GM21723 (cell line): Measurements from ENCODE around the gene ANKRD60.

Experiments
- ATAC-seq: cut with Tn5 transposase; IDR thresholded peaks from one replicate; pipeline ENCODE4 v1.9.1; 2021; ENCODE audit warnings: mild to moderate bottlenecking, moderate library complexity; ENCODE audit not compliant: unreplicated experiment

The ANKRD60 gene

GRCh38 chr20:58224974-58225373 is 3.5 kb downstream of the ANKRD60 start:
- ATAC-seq, result no peak

GRCh38 chr20:58224097-58224496 is 4.4 kb downstream of the ANKRD60 start:
- ATAC-seq, result no peak

GRCh38 chr20:58223358-58223941 is 5.0 kb downstream of the ANKRD60 start:
- no peak for ATAC-seq

- ATAC-seq, result no peak
Observed at GRCh38 chr20:58222446-58222845, 6.0 kb downstream of the ANKRD60 start.

GRCh38 chr20:58219342-58219700 is 9.1 kb downstream of the ANKRD60 start:
- ATAC-seq, result no peak

- ATAC-seq, result no peak
Observed at GRCh38 chr20:58218665-58219341, 9.7 kb downstream of the ANKRD60 start.

GRCh38 chr20:58216334-58216733 is 12.1 kb downstream of the ANKRD60 start:
- no peak for ATAC-seq

GRCh38 chr20:58215116-58215515 is 13.3 kb downstream of the ANKRD60 start:
- no peak for ATAC-seq

GRCh38 chr20:58214310-58214709 is 14.1 kb downstream of the ANKRD60 start:
- no peak for ATAC-seq

GRCh38 chr20:58213716-58214115 is 14.7 kb downstream of the ANKRD60 start:
- no peak for ATAC-seq

- no peak for ATAC-seq
Observed at GRCh38 chr20:58213121-58213520, 15.3 kb downstream of the ANKRD60 start.

GRCh38 chr20:58212636-58213035 is 15.8 kb downstream of the ANKRD60 start:
- ATAC-seq, result no peak

GRCh38 chr20:58210398-58210747 is 18.1 kb downstream of the ANKRD60 start:
- no peak for ATAC-seq

- ATAC-seq, result no peak
Observed at GRCh38 chr20:58209652-58210397, 18.6 kb downstream of the ANKRD60 start.

GRCh38 chr20:58208944-58209343 is 19.5 kb downstream of the ANKRD60 start:
- no peak for ATAC-seq

- ATAC-seq, result no peak
Observed at GRCh38 chr20:58205850-58206249, 22.6 kb downstream of the ANKRD60 start.

- ATAC-seq, result no peak
Observed at GRCh38 chr20:58202044-58202443, 26.4 kb downstream of the ANKRD60 start.

- ATAC-seq, result no peak
Observed at GRCh38 chr20:58201616-58202015, 26.8 kb downstream of the ANKRD60 start.

GRCh38 chr20:58199469-58199868 is 29.0 kb downstream of the ANKRD60 start:
- ATAC-seq, result no peak

- no peak for ATAC-seq
Observed at GRCh38 chr20:58198901-58199355, 29.5 kb downstream of the ANKRD60 start.

- no peak for ATAC-seq
Observed at GRCh38 chr20:58198384-58198783, 30.1 kb downstream of the ANKRD60 start.

- no peak for ATAC-seq
Observed at GRCh38 chr20:58197185-58197469, 31.3 kb downstream of the ANKRD60 start.
